Naive B cell (primary cell): ENCODE results near the gene SLC15A3. TPM values are rescaled to one million over a fixed set of nuclear protein-coding genes. Genes with fewer than 3 reads are reported as not detected.

Source experiments
- ATAC-seq, 2 donors: fragments of 150-1000 bp; cut with Tn5 transposase; 2 replicates each; pipeline ENCODE4 v1.10.0; 2021; ENCODE audit warnings: low read depth in 2 of 2, mild to moderate bottlenecking in 2 of 2, moderate library complexity in 2 of 2
- DNase-seq: peaks from one replicate; pipeline ENCODE4 v3.0.0; 2022
- H3K27ac Mint-ChIP-seq, 6 donors: one replicate each; pipeline ENCODE4 v1.8.0; 2020 to 2022; ENCODE audit warnings: mild to moderate bottlenecking in 6 of 6, mixed read lengths in 6 of 6, moderate library complexity in 5 of 6, inconsistent platforms in 2 of 6
- H3K27me3 Mint-ChIP-seq, 3 donors: one replicate each; pipeline ENCODE4 v1.8.0; 2021 to 2022; ENCODE audit warnings: mixed read lengths in 3 of 3, mild to moderate bottlenecking in 1 of 3
- H3K36me3 Mint-ChIP-seq, 2 donors: one replicate each; pipeline ENCODE4 v1.8.0; 2020 to 2022; ENCODE audit warnings: mixed read lengths in 2 of 2, inconsistent platforms in 1 of 2, mild to moderate bottlenecking in 1 of 2
- H3K4me1 Mint-ChIP-seq, 3 donors: one replicate each; pipeline ENCODE4 v1.8.0; 2020 to 2022; ENCODE audit warnings: mixed read lengths in 3 of 3, inconsistent platforms in 1 of 3, mild to moderate bottlenecking in 1 of 3, moderate library complexity in 1 of 3
- H3K4me3 Mint-ChIP-seq, 8 donors: one replicate each; pipeline ENCODE4 v1.8.0; 2020 to 2022; ENCODE audit warnings: mild to moderate bottlenecking in 8 of 8, mixed read lengths in 8 of 8, moderate library complexity in 8 of 8, inconsistent platforms in 2 of 8
- H3K9me3 Mint-ChIP-seq, 7 donors: one replicate each; pipeline ENCODE4 v1.8.0; 2020 to 2022; ENCODE audit warnings: mixed read lengths in 7 of 7, mild to moderate bottlenecking in 5 of 7, inconsistent platforms in 2 of 7, moderate library complexity in 1 of 7
- polyA plus RNA-seq, 6 donors: library from polyadenylated mRNA; unstranded; fragments of 300-500 nt; fragmentation: Illumina TruSeq; gene quantifications; one replicate each; pipeline ENCODE4 v1.2.3, GENCODE V29; 2021; ENCODE audit warnings: low read depth in 6 of 6

Gene SLC15A3
- polyA plus RNA-seq, 6 donors from 2014 or later, result 7.0 to 18.1 (median 15.9) TPM

GRCh38 chr11:60972182-60973030, 20.4 kb upstream of the SLC15A3 start:
- H3K9me3 Mint-ChIP-seq, result peaks cover 0 to 6% (median 0%) of the 10 kb centered on the region in 7 donors
- peak overlapping the region in 5 of 6 donors; percentile 21 to 93 (median 86) for H3K27ac Mint-ChIP-seq
- no peak for ATAC-seq
- no peaks in the 10 kb centered on the region for H3K36me3 Mint-ChIP-seq
- peak overlapping the region; percentile 68 to 93 (median 88) for H3K4me3 Mint-ChIP-seq
- no peak for DNase-seq
- H3K4me1 Mint-ChIP-seq, result peaks cover 35 to 58% (median 44%) of the 10 kb centered on the region in 3 donors
- no peaks in the 10 kb centered on the region for H3K27me3 Mint-ChIP-seq

GRCh38 chr11:60971520-60971919, 19.5 kb upstream of the SLC15A3 start, which contains the start of gene CD6:
TSS of gene CD6 (plus strand) at chr11:60971680. CDS start at chr11:60971866, 186 bp downstream.
- Mint-ChIP-seq H3K36me3 (no peaks in the 10 kb centered on the region), H3K27me3 (no peaks in the 10 kb centered on the region), H3K9me3 (peaks cover 0 to 6% (median 0%) of the 10 kb centered on the region in 7 donors), H3K4me3 (peak within 1 kb of the TSS; percentile 68 to 93 (median 88)), H3K4me1 (peaks cover 32 to 50% (median 40%) of the 10 kb centered on the region in 3 donors), H3K27ac (peak within 1 kb of the TSS; percentile 85 to 98 (median 90))
- ATAC-seq (peak; percentile 78 to 85), DNase-seq (peak; percentile 63)

DNA sequence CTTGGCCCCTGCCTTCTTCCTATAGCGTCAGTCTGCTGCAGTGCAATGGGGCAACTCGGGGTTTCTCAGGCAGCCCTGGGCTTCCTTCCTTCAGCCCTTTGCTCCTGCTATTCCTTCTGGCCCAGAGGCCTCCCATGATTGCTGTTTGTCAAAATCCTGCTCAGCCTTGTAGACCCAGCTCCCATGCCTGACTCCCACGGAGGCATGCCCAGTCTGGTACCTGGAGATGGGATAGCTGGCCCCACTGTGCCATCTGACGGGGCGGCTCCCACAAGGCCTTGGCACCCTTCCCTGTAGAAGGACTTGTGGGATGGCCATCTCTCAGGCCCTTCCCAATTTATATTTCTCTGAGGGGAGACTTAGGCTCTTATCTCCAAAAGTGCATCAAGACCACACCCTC, 18.9 kb upstream of the SLC15A3 start:
- no peak for ATAC-seq
- Mint-ChIP-seq H3K4me1 (peaks cover 32 to 49% (median 40%) of the 10 kb centered on the region in 3 donors), H3K9me3 (peaks cover 0 to 6% (median 0%) of the 10 kb centered on the region in 7 donors), H3K27me3 (no peaks in the 10 kb centered on the region), H3K27ac (peak overlapping the region in 5 of 6 donors; percentile 82 to 91 (median 86)), H3K36me3 (no peaks in the 10 kb centered on the region), H3K4me3 (peak overlapping the region in 7 of 8 donors; percentile 68 to 93 (median 87))
- no peak for DNase-seq

GRCh38 chr11:60970369-60970774, 18.4 kb upstream of the SLC15A3 start:
- peak; percentile 67 for DNase-seq
- peaks cover 0 to 6% (median 0%) of the 10 kb centered on the region in 7 donors for H3K9me3 Mint-ChIP-seq
- peak overlapping the region; percentile 85 to 89 (median 86) for H3K27ac Mint-ChIP-seq
- peak overlapping the region in 7 of 8 donors; percentile 24 to 64 (median 44) for H3K4me3 Mint-ChIP-seq
- peaks cover 32 to 47% (median 40%) of the 10 kb centered on the region in 3 donors for H3K4me1 Mint-ChIP-seq
- H3K27me3 Mint-ChIP-seq, result no peaks in the 10 kb centered on the region
- H3K36me3 Mint-ChIP-seq, result no peaks in the 10 kb centered on the region
- peak; percentile 78 to 83 for ATAC-seq

DNA sequence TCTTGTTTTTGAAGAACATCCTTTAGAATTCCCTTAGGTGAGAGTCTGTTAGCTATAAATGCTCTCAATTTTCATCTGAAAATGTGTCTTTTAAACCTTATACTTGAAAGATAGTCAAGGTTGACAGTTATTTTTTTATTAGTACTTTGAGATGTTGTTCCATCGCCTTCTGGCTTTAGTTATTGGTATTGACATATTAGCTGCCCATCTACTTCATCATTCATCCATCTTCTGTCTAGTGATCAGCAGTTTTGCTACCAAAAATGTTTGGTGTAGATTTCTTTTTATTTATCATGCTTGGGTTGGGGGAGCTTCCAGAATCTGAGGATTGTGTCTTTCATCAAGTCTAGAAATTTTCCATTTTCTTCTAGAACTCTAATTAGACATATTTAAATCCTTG, 16.2 kb upstream of the SLC15A3 start:
- peaks cover 24 to 31% (median 28%) of the 10 kb centered on the region in 3 donors for H3K4me1 Mint-ChIP-seq
- H3K27ac Mint-ChIP-seq, result no peak overlapping the region
- H3K27me3 Mint-ChIP-seq, result no peaks in the 10 kb centered on the region
- ATAC-seq, result no peak
- H3K4me3 Mint-ChIP-seq, result no peak overlapping the region
- no peaks in the 10 kb centered on the region for H3K36me3 Mint-ChIP-seq
- H3K9me3 Mint-ChIP-seq, result peaks cover 0 to 6% (median 0%) of the 10 kb centered on the region in 7 donors
- DNase-seq, result no peak

GRCh38 chr11:60966890-60967289, 14.9 kb upstream of the SLC15A3 start:
- peaks cover 0 to 6% (median 0%) of the 10 kb centered on the region in 7 donors for H3K9me3 Mint-ChIP-seq
- ATAC-seq (no peak), DNase-seq (no peak)
- no peaks in the 10 kb centered on the region for H3K27me3 Mint-ChIP-seq
- no peaks in the 10 kb centered on the region for H3K36me3 Mint-ChIP-seq
- H3K4me3 Mint-ChIP-seq, result no peak overlapping the region
- H3K4me1 Mint-ChIP-seq, result peaks cover 17 to 19% (median 17%) of the 10 kb centered on the region in 3 donors
- peak overlapping the region in 1 of 6 donors; percentile 66 for H3K27ac Mint-ChIP-seq

GRCh38 chr11:60964801-60965200, 12.8 kb upstream of the SLC15A3 start:
- Mint-ChIP-seq H3K27ac (no peak overlapping the region), H3K4me3 (no peak overlapping the region), H3K4me1 (no peaks in the 10 kb centered on the region), H3K36me3 (no peaks in the 10 kb centered on the region), H3K9me3 (peaks cover 0 to 6% (median 0%) of the 10 kb centered on the region in 7 donors), H3K27me3 (peaks cover 0 to 7% (median 0%) of the 10 kb centered on the region in 3 donors)
- no peak for DNase-seq
- no peak for ATAC-seq

DNA sequence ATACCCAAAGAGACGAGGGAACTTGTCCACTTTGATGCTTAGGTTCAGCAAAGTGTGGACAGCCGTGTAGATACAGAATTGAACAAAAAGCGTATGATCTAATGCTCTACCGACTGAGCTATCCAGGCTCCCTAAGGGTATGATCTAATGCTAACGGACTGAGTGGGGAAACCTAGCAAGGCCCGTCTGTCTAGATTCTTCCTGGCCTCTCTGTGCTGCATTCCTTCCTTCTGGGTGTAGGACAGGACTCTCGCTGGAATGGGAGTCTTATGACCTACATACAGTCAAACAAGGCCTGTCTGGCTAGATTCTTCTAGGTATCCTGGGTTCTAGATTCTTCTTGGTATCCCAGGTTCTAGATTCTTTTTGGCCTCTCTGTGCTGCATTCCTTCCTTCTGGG, 8.4 kb upstream of the SLC15A3 start:
- Mint-ChIP-seq H3K4me3 (no peak overlapping the region), H3K4me1 (peaks cover 5 to 7% (median 5%) of the 10 kb centered on the region in 3 donors), H3K36me3 (no peaks in the 10 kb centered on the region), H3K27ac (no peak overlapping the region), H3K9me3 (no peaks in the 10 kb centered on the region), H3K27me3 (peaks cover 0 to 7% (median 0%) of the 10 kb centered on the region in 3 donors)
- ATAC-seq (no peak), DNase-seq (no peak)

DNA sequence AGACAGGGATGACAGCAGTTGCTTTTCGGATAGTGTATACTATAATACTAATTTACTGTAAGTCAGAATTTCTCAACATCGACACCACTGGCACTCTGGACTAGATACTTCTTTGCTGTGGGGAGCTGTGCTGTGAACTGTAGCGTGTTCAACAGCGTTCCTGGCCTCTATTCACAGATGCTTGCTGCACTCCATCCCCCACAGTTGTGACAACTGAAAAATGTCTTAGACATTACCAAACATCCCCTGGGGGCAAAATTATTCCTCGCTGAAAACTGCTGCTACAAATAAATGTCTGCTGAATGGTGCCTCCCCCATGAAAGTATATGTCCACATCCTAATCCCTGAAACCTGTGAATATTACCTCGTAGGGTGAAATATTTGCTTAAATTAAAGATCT, 7.5 kb upstream of the SLC15A3 start:
- Mint-ChIP-seq H3K9me3 (no peaks in the 10 kb centered on the region), H3K36me3 (no peaks in the 10 kb centered on the region), H3K27ac (peak overlapping the region in 1 of 6 donors; percentile 44), H3K4me1 (peaks cover 6 to 13% (median 7%) of the 10 kb centered on the region in 3 donors), H3K4me3 (no peak overlapping the region), H3K27me3 (peaks cover 0 to 7% (median 0%) of the 10 kb centered on the region in 3 donors)
- ATAC-seq (no peak), DNase-seq (no peak)

- H3K4me1 Mint-ChIP-seq, result peaks cover 26 to 35% (median 29%) of the 10 kb centered on the region in 3 donors
- peaks cover 0 to 7% (median 0%) of the 10 kb centered on the region in 3 donors for H3K27me3 Mint-ChIP-seq
- H3K4me3 Mint-ChIP-seq, result no peak overlapping the region
- DNase-seq (no peak), ATAC-seq (no peak)
- no peaks in the 10 kb centered on the region for H3K9me3 Mint-ChIP-seq
- no peaks in the 10 kb centered on the region for H3K36me3 Mint-ChIP-seq
- H3K27ac Mint-ChIP-seq, result peak overlapping the region in 2 of 6 donors; percentile 20 to 69
Measured at GRCh38 chr11:60957188-60957587, 5.2 kb upstream of the SLC15A3 start.

DNA sequence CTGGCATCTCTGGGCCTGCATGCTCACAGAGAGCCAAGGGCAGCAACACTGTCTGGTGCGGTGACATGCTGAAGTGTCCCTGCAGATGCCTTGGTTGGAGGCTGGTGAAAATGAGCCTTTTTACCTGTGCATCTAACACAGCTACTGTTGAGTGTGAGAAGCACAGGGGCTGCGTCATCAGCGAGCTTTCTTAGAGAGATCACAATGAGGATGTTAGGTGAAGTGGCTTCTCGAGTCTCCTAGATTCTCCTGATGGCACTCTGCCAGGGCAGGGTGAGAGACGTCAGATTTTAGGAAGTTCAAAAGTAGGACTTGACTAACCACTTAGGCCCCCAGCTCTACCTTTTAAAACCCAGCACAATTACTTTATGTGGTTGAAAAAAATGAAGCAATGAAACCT, 3.6 kb upstream of the SLC15A3 start:
- Mint-ChIP-seq H3K4me3 (no peak overlapping the region), H3K27me3 (peaks cover 0 to under 1% (median 0%) of the 10 kb centered on the region in 3 donors), H3K36me3 (no peaks in the 10 kb centered on the region), H3K27ac (peak overlapping the region in 3 of 6 donors; percentile 38 to 85 (median 62)), H3K4me1 (peaks cover 31 to 38% (median 37%) of the 10 kb centered on the region in 3 donors), H3K9me3 (no peaks in the 10 kb centered on the region)
- no peak for DNase-seq
- no peak for ATAC-seq

GRCh38 chr11:60954421-60954820, 2.4 kb upstream of the SLC15A3 start:
- peak overlapping the region; percentile 83 to 97 (median 91) for H3K27ac Mint-ChIP-seq
- H3K4me1 Mint-ChIP-seq, result peaks cover 39 to 49% (median 46%) of the 10 kb centered on the region in 3 donors
- H3K9me3 Mint-ChIP-seq, result no peaks in the 10 kb centered on the region
- H3K4me3 Mint-ChIP-seq, result peak overlapping the region in 5 of 8 donors; percentile 39 to 96 (median 88)
- H3K36me3 Mint-ChIP-seq, result no peaks in the 10 kb centered on the region
- DNase-seq (peak; percentile 51), ATAC-seq (peak; percentile 17 to 19)
- no peaks in the 10 kb centered on the region for H3K27me3 Mint-ChIP-seq

GRCh38 chr11:60953781-60954180, 1.8 kb upstream of the SLC15A3 start:
- Mint-ChIP-seq H3K27ac (peak overlapping the region; percentile 47 to 99 (median 97)), H3K36me3 (no peaks in the 10 kb centered on the region), H3K9me3 (no peaks in the 10 kb centered on the region), H3K4me3 (peak overlapping the region in 7 of 8 donors; percentile 13 to 96 (median 88)), H3K4me1 (peaks cover 45 to 55% (median 52%) of the 10 kb centered on the region in 3 donors), H3K27me3 (no peaks in the 10 kb centered on the region)
- no peak for DNase-seq
- peak in 1 of 2 donors; percentile 4 for ATAC-seq
